ENCODE measurements around the gene ZGLP1.
"Not testable (repeated sequence)": the region's sequence is repeated elsewhere in the genome, so short reads cannot be mapped to it uniquely, and the experiment has no call there.

Gene ZGLP1

GRCh38 chr19:10292789-10293636 is 16.6 kb downstream of the ZGLP1 start:
- no peak for DNase-seq

- no peak for DNase-seq
These were observed 17.3 kb downstream of the ZGLP1 start for GRCh38 chr19:10292206-10292788.

GRCh38 chr19:10291554-10292205 is 17.9 kb downstream of the ZGLP1 start:
- DNase-seq, result no peak

- peak; percentile 23 for DNase-seq
These were observed 18.6 kb downstream of the ZGLP1 start for GRCh38 chr19:10290876-10291553.

GRCh38 chr19:10290357-10290875 is 19.2 kb downstream of the ZGLP1 start:
- DNase-seq, result no peak

GRCh38 chr19:10289836-10290356 is 19.7 kb downstream of the ZGLP1 start, which contains the start of gene ICAM5:
Gene ICAM5, plus strand, starts transcription at chr19:10289952. Its CDS starts 92 bp downstream, at chr19:10290044.
- peak; percentile 46 for DNase-seq

GRCh38 chr19:10289167-10289835 is 20.3 kb downstream of the ZGLP1 start:
- DNase-seq, result peak; percentile 72

GRCh38 chr19:10288662-10289166 is 20.9 kb downstream of the ZGLP1 start:
- DNase-seq, result peak; percentile 14

GRCh38 chr19:10286803-10287737 is 22.5 kb downstream of the ZGLP1 start, which contains the start of gene ICAM4:
Gene ICAM4, plus strand, starts transcription at chr19:10286955. Its CDS starts 58 bp downstream, at chr19:10287013.
- no peak for DNase-seq

GRCh38 chr19:10285393-10285792 is 24.2 kb downstream of the ZGLP1 start:
- DNase-seq, result no peak

- no peak for DNase-seq
These were observed 24.7 kb downstream of the ZGLP1 start for GRCh38 chr19:10284960-10285278.

- no peak for DNase-seq
These were observed 25.3 kb downstream of the ZGLP1 start for GRCh38 chr19:10284065-10284959.

- DNase-seq, result no peak
These were observed 26.1 kb downstream of the ZGLP1 start for GRCh38 chr19:10283301-10284064.

GRCh38 chr19:10282043-10282442 is 27.6 kb downstream of the ZGLP1 start:
- DNase-seq, result not testable (repeated sequence)

GRCh38 chr19:10279737-10280442 is 29.7 kb downstream of the ZGLP1 start:
- no peak for DNase-seq

- DNase-seq, result no peak
These were observed 30.7 kb downstream of the ZGLP1 start for GRCh38 chr19:10278935-10279334.

GRCh38 chr19:10277795-10278589 is 31.6 kb downstream of the ZGLP1 start:
- no peak for DNase-seq
